K562 (cell line): Measurements from ENCODE around the gene ATP6V0A4. TPM values are rescaled to one million over a fixed set of nuclear protein-coding genes. Genes with fewer than 3 reads are reported as not detected.

Experiments
- ATAC-seq: fragments of 200-7000 bp; cut with Tn5 transposase; 3 replicates; pipeline ENCODE4 v1.9.1; 2020; ENCODE audit warnings: moderate library complexity
- BruUV-seq: library from RNA; stranded (reverse); fragments of 400-500 nt; replicated peaks from 2 replicates; lab custom pipeline; 2021; lab: Mats Ljungman, UMichigan
- CTCF ChIA-PET: fragments of 300-600 bp; formaldehyde crosslinking; extraction: SDS; loops from one replicate; lab custom pipeline; 2021; ENCODE audit warnings: low intra/inter-chr PET ratio; lab: Yijun Ruan, JAX
- POLR2A ChIA-PET: fragments of 300-600, 350-650 bp; sonication (Branson Sonifier 250); formaldehyde crosslinking; extraction: SDS; loops from one replicate; lab custom pipeline; 2021; ENCODE audit warnings: antibody characterized with exemption, inconsistent platforms; lab: Yijun Ruan, JAX
- DNase-seq, 4 experiments: peaks; one replicate each; pipeline versions ENCODE4 v3.0.0 to v3.0.0-alpha.2; 2011 to 2018; ENCODE audit warnings: low spot score in 3 of 4, mixed read lengths in 3 of 4; ENCODE audit errors: extremely low read depth in 1 of 4
- FAIRE-seq: peaks from 2 replicates; lab custom pipeline; 2011; peaks lifted over from hg19 to GRCh38; lab: Jason Lieb, UNC
- H2AFZ ChIP-seq: 2 replicates; pipeline ENCODE4 v1.6.0; 2011; ENCODE audit warnings: low read depth, low read length, control low read depth, inconsistent platforms
- H3K27ac ChIP-seq: fragments of 200-600 bp; 3 replicates; pipeline ENCODE4 v1.8.0; 2011; ENCODE audit warnings: low read depth, mild to moderate bottlenecking, control low read depth, inconsistent platforms, low read length, moderate library complexity, mixed read lengths; ENCODE audit errors: extremely low read depth
- H3K27me3 ChIP-seq, 2 experiments: fragments of 300-600 bp in 1 of 2; 2 replicates in 1 of 2; 3 replicates in 1 of 2; pipeline versions ENCODE4 v1.6.0 to v1.8.0; 2011; ENCODE audit warnings: inconsistent platforms in 2 of 2, low read length in 2 of 2, mild to moderate bottlenecking in 1 of 2, mixed read lengths in 1 of 2, moderate library complexity in 1 of 2; ENCODE audit not compliant: control insufficient read depth in 2 of 2, insufficient read depth in 2 of 2
- H3K36me3 ChIP-seq: fragments of 300-600 bp; 3 replicates; pipeline ENCODE4 v1.8.0; 2011; ENCODE audit warnings: mild to moderate bottlenecking, low read length, inconsistent platforms; ENCODE audit not compliant: control insufficient read depth, insufficient read depth
- H3K4me1 ChIP-seq, 2 experiments: fragments of 200-600 bp in 1 of 2; replicated peaks in 1 of 2; 2 replicates in 1 of 2; 3 replicates in 1 of 2; pipeline versions ENCODE4 v1.5.1 to v1.8.0; 2011; ENCODE audit warnings: inconsistent platforms in 2 of 2, low read length in 2 of 2, mild to moderate bottlenecking in 1 of 2, mixed read lengths in 1 of 2, moderate library complexity in 1 of 2; ENCODE audit not compliant: control insufficient read depth in 2 of 2, insufficient read depth in 2 of 2
- H3K4me2 ChIP-seq: 2 replicates; pipeline ENCODE4 v1.6.1; 2011; ENCODE audit warnings: low read length, control low read depth, inconsistent platforms, mixed read lengths; ENCODE audit not compliant: insufficient read depth
- H3K4me3 ChIP-seq: fragments of 200-600 bp; sonication (generic), shearing (Covaris generic); 2 replicates; pipeline ENCODE4 v1.5.1; 2016; ENCODE audit warnings: control low read depth, inconsistent platforms
- H3K79me2 ChIP-seq: fragments of 200-600 bp; 3 replicates; pipeline ENCODE4 v1.8.0; 2011; ENCODE audit warnings: low read length, inconsistent platforms; ENCODE audit not compliant: control insufficient read depth, insufficient read depth
- H3K9ac ChIP-seq, 2 experiments: 2 replicates each; pipeline versions ENCODE4 v1.6.0 to v1.6.1; 2011; ENCODE audit warnings: low read depth in 2 of 2, low read length in 2 of 2, control low read depth in 1 of 2, inconsistent platforms in 1 of 2, mild to moderate bottlenecking in 1 of 2, mixed read lengths in 1 of 2; ENCODE audit not compliant: insufficient read depth in 1 of 2
- H3K9me1 ChIP-seq: one replicate; pipeline ENCODE4 v1.6.0; 2011; ENCODE audit warnings: inconsistent platforms, mild to moderate bottlenecking, low read length, moderate library complexity; ENCODE audit not compliant: control insufficient read depth, insufficient read depth
- H3K9me3 ChIP-seq: replicated peaks from 2 replicates; pipeline ENCODE4 v1.5.1; 2011; ENCODE audit warnings: low read depth, low read length, inconsistent platforms; ENCODE audit not compliant: control insufficient read depth, insufficient read depth
- H4K20me1 ChIP-seq: replicated peaks from 2 replicates; pipeline ENCODE4 v1.6.1; 2011; ENCODE audit warnings: low read length, inconsistent platforms, mixed read lengths; ENCODE audit not compliant: control insufficient read depth, insufficient read depth
- CHCHD3 ChIP-seq: fragments of 250-450 bp; sonication (Bioruptor Pico); IDR thresholded peaks from 2 replicates; pipeline ENCODE4 v2.1.2; 2022; ENCODE audit warnings: mild to moderate bottlenecking
- ILK ChIP-seq: fragments of 450-650 bp; IDR thresholded peaks from 2 replicates; pipeline ENCODE4 v1.6.1; 2016; ENCODE audit warnings: missing genetic modification characterization, low read depth, mild to moderate bottlenecking, missing compliant biosample characterization, moderate library complexity, borderline replicate concordance
- LARP7 ChIP-seq: fragments of 450-650 bp; IDR thresholded peaks from 2 replicates; pipeline ENCODE4 v1.6.1; 2016
- NCOA4 ChIP-seq: fragments of 450-650 bp; IDR thresholded peaks from 2 replicates; pipeline ENCODE4 v1.6.1; 2018; ENCODE audit warnings: mild to moderate bottlenecking; ENCODE audit not compliant: partially characterized antibody
- PTRF ChIP-seq: fragments of 450-650 bp; IDR thresholded peaks from 2 replicates; pipeline ENCODE4 v1.6.1; 2016; ENCODE audit warnings: mild to moderate bottlenecking, missing genetic modification characterization, missing compliant biosample characterization
- SNIP1 ChIP-seq: fragments of 450-650 bp; IDR thresholded peaks from 2 replicates; pipeline ENCODE4 v1.7.1; 2017; ENCODE audit warnings: low read depth, mild to moderate bottlenecking
- SRSF9 ChIP-seq: fragments of 200-400 bp; formaldehyde crosslinking; IDR thresholded peaks from 2 replicates; pipeline ENCODE4 v1.6.1; 2017; ENCODE audit warnings: low read depth, low read length, borderline replicate concordance
- ZBTB17 ChIP-seq: fragments of 450-650 bp; formaldehyde crosslinking; IDR thresholded peaks from 2 replicates; pipeline ENCODE4 v1.4.0; 2020; ENCODE audit warnings: mild to moderate bottlenecking
- ZNF174 ChIP-seq: fragments of 250-450 bp; sonication (Bioruptor Pico); IDR thresholded peaks from 2 replicates; pipeline ENCODE4 v1.4.0; 2020; ENCODE audit warnings: mild to moderate bottlenecking
- ZNF23 ChIP-seq: fragments of 250-450 bp; sonication (Bioruptor Pico); IDR thresholded peaks from 2 replicates; pipeline ENCODE4 v1.4.0; 2020; ENCODE audit warnings: mild to moderate bottlenecking
- ZNF232 ChIP-seq: sonication (generic); formaldehyde crosslinking; IDR thresholded peaks from 2 replicates; pipeline ENCODE4 v1.8.0; 2022; ENCODE audit warnings: mild to moderate bottlenecking, missing genetic modification reagents
- WGBS: fragments of 100-300 bp; shearing (Covaris generic); methylation state at CpG from one replicate; pipeline ENCODE4 v1.1.6; 2016; ENCODE audit warnings: low coverage, mixed read lengths; ENCODE audit not compliant: insufficient coverage; ENCODE audit errors: missing lambda C conversion rate; 5-methylcytosine and 5-hydroxymethylcytosine counted together
- in situ Hi-C: fragments of 300-500 bp; cut with MboI; formaldehyde crosslinking; loops from 4 replicates; pipeline ENCODE4 v1.15.0; 2018; ENCODE audit warnings: inconsistent platforms, mixed read lengths
- intact Hi-C: fragments of 100-400 bp; cut with micrococcal nuclease; formaldehyde crosslinking; loops from 2 replicates; pipeline ENCODE4 v1.14.2; 2022
- polyA plus RNA-seq, 8 experiments: library from polyadenylated mRNA; depleted of rRNA in 4 of 8; stranded (reverse) in 5 of 8; unstranded in 3 of 8; fragments of >200 nt; fragmentation: Nextera tagmentation in 2 of 8; fragmentation: Illumina TruSeq in 1 of 8; extraction: Ambion mirVana in 2 of 8; extraction: Trizol in 1 of 8; gene quantifications; 2 replicates each; pipeline versions ENCODE4 v1.2.1 to v1.2.3, GENCODE V29; 2011 to 2014; ENCODE audit warnings: inconsistent platforms in 1 of 8, missing spikeins in 1 of 8
- total RNA-seq, 7 experiments: library from RNA; depleted of rRNA in 6 of 7; stranded (reverse); fragments of >200 nt in 6 of 7; fragmentation: Illumina TruSeq in 2 of 7; extraction: Trizol in 2 of 7; gene quantifications; 2 replicates each; pipeline versions ENCODE4 v1.2.1 to v1.2.3, GENCODE V29; 2011 to 2021; ENCODE audit warnings: low replicate concordance in 1 of 7
- TF ChIP-seq, protein P1 (sequence below), 2 experiments: fragments of 200-800 bp in 1 of 2; sonication (Bioruptor generic) in 1 of 2; sonication (generic) in 1 of 2; formaldehyde crosslinking in 1 of 2; IDR thresholded peaks in 1 of 2; conservative IDR thresholded peaks in 1 of 2; 2 replicates each; pipeline versions ENCODE4 v1.5.0 to v1.6.1; 2016 to 2020; ENCODE audit warnings: missing compliant biosample characterization in 1 of 2, missing genetic modification characterization in 1 of 2, missing genetic modification reagents in 1 of 2
- TF ChIP-seq, protein P2 (sequence below), 3 experiments: IDR thresholded peaks in 2 of 3; conservative IDR thresholded peaks in 1 of 3; 2 replicates each; pipeline ENCODE4 v1.5.1; 2011 to 2012; ENCODE audit warnings: low read length in 3 of 3, mild to moderate bottlenecking in 3 of 3, control low read depth in 2 of 3, improper control_type of control experiment in 1 of 3, inconsistent platforms in 1 of 3, low read depth in 1 of 3, mixed read lengths in 1 of 3, moderate library complexity in 1 of 3; ENCODE audit not compliant: insufficient read depth in 2 of 3
- TF ChIP-seq, protein P3 (sequence below): sonication (generic); IDR thresholded peaks from 2 replicates; pipeline ENCODE4 v1.6.1; 2016
- TF ChIP-seq, protein P4 (sequence below): fragments of 250-450 bp; sonication (Bioruptor Pico); IDR thresholded peaks from 2 replicates; pipeline ENCODE4 v1.8.0; 2022; ENCODE audit warnings: moderate library complexity, mild to moderate bottlenecking, inconsistent platforms

Gene ATP6V0A4
- total and polyA plus RNA-seq, 9 of the 15 experiments (the other 6 are each of a cell fraction or from before 2014, with no cell fraction given): 0.03 TPM; not detected in 8

DNA sequence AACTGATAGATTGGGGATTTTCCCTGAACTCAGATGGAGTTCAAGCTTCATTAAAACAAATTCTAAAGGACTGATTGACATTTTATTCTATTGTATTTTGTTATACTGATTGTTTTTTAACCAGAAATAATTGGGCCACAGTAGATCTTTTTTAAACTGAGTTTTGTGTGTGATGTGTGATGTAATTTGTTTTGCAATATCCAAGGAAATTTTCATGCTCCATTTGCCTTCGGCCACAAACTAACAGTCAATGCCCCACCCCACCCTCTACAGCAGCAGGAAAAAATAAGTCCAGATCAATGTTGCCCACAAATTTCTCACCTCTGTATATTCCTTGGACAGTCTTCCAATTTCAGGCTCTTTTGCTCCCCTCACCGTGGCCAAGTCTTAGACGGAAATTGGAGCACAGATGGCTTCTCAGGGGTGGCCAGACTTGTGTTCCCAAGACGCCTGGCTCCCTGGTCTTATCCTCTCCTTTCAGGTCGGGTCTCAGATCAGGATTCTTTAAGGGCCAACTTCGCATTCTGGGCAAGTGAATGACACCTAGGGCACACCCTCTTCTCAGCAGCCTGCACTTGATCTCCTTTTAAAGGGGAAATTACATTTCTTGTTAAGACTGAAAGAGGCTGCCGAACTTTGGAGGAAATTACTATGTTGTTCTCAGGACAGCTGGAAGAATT, 97.0 kb downstream of the ATP6V0A4 start, which contains the start of gene SVOPL:
TSS of gene SVOPL (minus strand) at position 506 of the 680 bp plus-strand sequence. CDS start 22,317 bp downstream, outside the sequence.
- no peaks in the 10 kb centered on the region for H3K36me3 ChIP-seq
- intact Hi-C loops: no loop called here
- in situ Hi-C loops: no loop called here
- DNase-seq (no peak), ATAC-seq (no peak), FAIRE-seq (no peak)
- CTCF ChIA-PET: no interaction called here
- no peak for TF ChIP-seq ZNF23 (CRISPR knock-in tag)
- no peak for TF ChIP-seq SRSF9
- TF ChIP-seq ZBTB17: no peak
- TF ChIP-seq, protein P1, sequence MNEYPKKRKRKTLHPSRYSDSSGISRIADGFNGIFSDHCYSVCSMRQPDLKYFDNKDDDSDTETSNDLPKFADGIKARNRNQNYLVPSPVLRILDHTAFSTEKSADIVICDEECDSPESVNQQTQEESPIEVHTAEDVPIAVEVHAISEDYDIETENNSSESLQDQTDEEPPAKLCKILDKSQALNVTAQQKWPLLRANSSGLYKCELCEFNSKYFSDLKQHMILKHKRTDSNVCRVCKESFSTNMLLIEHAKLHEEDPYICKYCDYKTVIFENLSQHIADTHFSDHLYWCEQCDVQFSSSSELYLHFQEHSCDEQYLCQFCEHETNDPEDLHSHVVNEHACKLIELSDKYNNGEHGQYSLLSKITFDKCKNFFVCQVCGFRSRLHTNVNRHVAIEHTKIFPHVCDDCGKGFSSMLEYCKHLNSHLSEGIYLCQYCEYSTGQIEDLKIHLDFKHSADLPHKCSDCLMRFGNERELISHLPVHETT (CRISPR knock-in tag; conservative IDR thresholded peaks at IDR 0.05 in 1 of 2, IDR thresholded peaks at IDR 0.05 in 1 of 2): no peak
- TF ChIP-seq SNIP1: no peak
- TF ChIP-seq, protein P2, sequence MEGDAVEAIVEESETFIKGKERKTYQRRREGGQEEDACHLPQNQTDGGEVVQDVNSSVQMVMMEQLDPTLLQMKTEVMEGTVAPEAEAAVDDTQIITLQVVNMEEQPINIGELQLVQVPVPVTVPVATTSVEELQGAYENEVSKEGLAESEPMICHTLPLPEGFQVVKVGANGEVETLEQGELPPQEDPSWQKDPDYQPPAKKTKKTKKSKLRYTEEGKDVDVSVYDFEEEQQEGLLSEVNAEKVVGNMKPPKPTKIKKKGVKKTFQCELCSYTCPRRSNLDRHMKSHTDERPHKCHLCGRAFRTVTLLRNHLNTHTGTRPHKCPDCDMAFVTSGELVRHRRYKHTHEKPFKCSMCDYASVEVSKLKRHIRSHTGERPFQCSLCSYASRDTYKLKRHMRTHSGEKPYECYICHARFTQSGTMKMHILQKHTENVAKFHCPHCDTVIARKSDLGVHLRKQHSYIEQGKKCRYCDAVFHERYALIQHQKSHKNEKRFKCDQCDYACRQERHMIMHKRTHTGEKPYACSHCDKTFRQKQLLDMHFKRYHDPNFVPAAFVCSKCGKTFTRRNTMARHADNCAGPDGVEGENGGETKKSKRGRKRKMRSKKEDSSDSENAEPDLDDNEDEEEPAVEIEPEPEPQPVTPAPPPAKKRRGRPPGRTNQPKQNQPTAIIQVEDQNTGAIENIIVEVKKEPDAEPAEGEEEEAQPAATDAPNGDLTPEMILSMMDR (IDR thresholded peaks at IDR 0.05 in 2 of 3, conservative IDR thresholded peaks at IDR 0.05 in 1 of 3; ENCODE audit: insufficient read depth in 2 of 3, low read depth in 1 of 3, low read length in 3 of 3): no peak
- TF ChIP-seq LARP7: no peak
- no peak for TF ChIP-seq NCOA4
- TF ChIP-seq, protein P3, sequence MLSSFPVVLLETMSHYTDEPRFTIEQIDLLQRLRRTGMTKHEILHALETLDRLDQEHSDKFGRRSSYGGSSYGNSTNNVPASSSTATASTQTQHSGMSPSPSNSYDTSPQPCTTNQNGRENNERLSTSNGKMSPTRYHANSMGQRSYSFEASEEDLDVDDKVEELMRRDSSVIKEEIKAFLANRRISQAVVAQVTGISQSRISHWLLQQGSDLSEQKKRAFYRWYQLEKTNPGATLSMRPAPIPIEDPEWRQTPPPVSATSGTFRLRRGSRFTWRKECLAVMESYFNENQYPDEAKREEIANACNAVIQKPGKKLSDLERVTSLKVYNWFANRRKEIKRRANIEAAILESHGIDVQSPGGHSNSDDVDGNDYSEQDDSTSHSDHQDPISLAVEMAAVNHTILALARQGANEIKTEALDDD: no peak
- no peak for TF ChIP-seq CHCHD3 (CRISPR knock-in tag)
- no peak for TF ChIP-seq ILK (tag)
- TF ChIP-seq, protein P4, sequence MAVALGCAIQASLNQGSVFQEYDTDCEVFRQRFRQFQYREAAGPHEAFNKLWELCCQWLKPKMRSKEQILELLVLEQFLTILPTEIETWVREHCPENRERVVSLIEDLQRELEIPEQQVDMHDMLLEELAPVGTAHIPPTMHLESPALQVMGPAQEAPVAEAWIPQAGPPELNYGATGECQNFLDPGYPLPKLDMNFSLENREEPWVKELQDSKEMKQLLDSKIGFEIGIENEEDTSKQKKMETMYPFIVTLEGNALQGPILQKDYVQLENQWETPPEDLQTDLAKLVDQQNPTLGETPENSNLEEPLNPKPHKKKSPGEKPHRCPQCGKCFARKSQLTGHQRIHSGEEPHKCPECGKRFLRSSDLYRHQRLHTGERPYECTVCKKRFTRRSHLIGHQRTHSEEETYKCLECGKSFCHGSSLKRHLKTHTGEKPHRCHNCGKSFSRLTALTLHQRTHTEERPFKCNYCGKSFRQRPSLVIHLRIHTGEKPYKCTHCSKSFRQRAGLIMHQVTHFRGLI: no peak
- no peak for TF ChIP-seq ZNF232 (CRISPR knock-in tag)
- TF ChIP-seq PTRF (tag): no peak
- TF ChIP-seq ZNF174 (CRISPR knock-in tag): no peak
- H3K4me1 ChIP-seq: no peaks in the 10 kb centered on the region
- H3K9me3 ChIP-seq: no peaks in the 10 kb centered on the region
- peaks cover 22 to 52% of the 10 kb centered on the region in 2 experiments for H3K27me3 ChIP-seq
- no peaks in the 10 kb centered on the region for H3K79me2 ChIP-seq
- H3K4me3 ChIP-seq: no peak within 1 kb of the TSS
- H3K9me1 ChIP-seq: no peaks in the 10 kb centered on the region
- no peaks in the 10 kb centered on the region for H4K20me1 ChIP-seq
- no peak within 1 kb of the TSS for H3K27ac ChIP-seq
- H3K9ac ChIP-seq: no peak within 1 kb of the TSS
- no TSS peak for BruUV-seq
- no peak within 1 kb of the TSS for H3K4me2 ChIP-seq
- no peak within 1 kb of the TSS for H2AFZ ChIP-seq
- POLR2A ChIA-PET: interaction anchor here (0.7 kb wide), 1 partner anchor 270 kb away, joined by 3 read pairs; no protein-coding TSS in a partner anchor
- under 1% methylated on average over 7 of the region's 7 CpGs for WGBS
